ENCODE results near the gene SUMF1.

The SUMF1 gene

GRCh38 chr3:4396542-4396941 lies 70.5 kb downstream of the SUMF1 start:
- H3K23ac ChIP-seq (ENCODE audit: low read length in 2 of 2), result no peak overlapping the region
- no peak overlapping the region for H3K4me2 ChIP-seq (ENCODE audit: low read length, poor library complexity, severe bottlenecking)
- no peak overlapping the region for H3K27ac ChIP-seq (ENCODE audit: low read length, poor library complexity, severe bottlenecking)
- H3K9me3 ChIP-seq (ENCODE audit: control insufficient read depth, low read length), result no peaks in the 10 kb centered on the region
- no peak overlapping the region for H2AFZ ChIP-seq (ENCODE audit: low read depth, low read length)
- H2BK5ac ChIP-seq (ENCODE audit: low read depth, low read length, poor library complexity, severe bottlenecking), result no peak overlapping the region
- no peak overlapping the region for H3K9ac ChIP-seq (ENCODE audit: low read length)
- peaks cover 5% of the 10 kb centered on the region for H3K4me1 ChIP-seq (ENCODE audit: control insufficient read depth, insufficient read depth, low read depth, low read length)
- no peak overlapping the region for H2BK120ac ChIP-seq (ENCODE audit: low read depth, low read length)
- no peak overlapping the region for H3K4me3 ChIP-seq (ENCODE audit: insufficient read depth in 1 of 2, low read depth in 1 of 2, low read length in 2 of 2)
- H3K4ac ChIP-seq (ENCODE audit: low read depth in 1 of 2, low read length in 2 of 2), result no peak overlapping the region
- H3K14ac ChIP-seq (ENCODE audit: low read length in 2 of 2), result no peak overlapping the region
- H3K27me3 ChIP-seq (ENCODE audit: control insufficient read depth in 1 of 2, insufficient read depth in 1 of 2, low read length in 2 of 2), result no peaks in the 10 kb centered on the region
- no CpG with 5 or more reads among the region's 1 CpG for WGBS
- no peak overlapping the region for H2BK12ac ChIP-seq (ENCODE audit: low read length in 2 of 2)
- H2AK5ac ChIP-seq (ENCODE audit: low read length, severe bottlenecking), result no peak overlapping the region
- no peak for DNase-seq
- no peak overlapping the region for H2BK15ac ChIP-seq (ENCODE audit: low read depth, poor library complexity, severe bottlenecking)
- peaks cover 0 to 7% of the 10 kb centered on the region in 2 experiments for H3K36me3 ChIP-seq (ENCODE audit: control insufficient read depth in 1 of 2, insufficient read depth in 2 of 2, low read depth in 1 of 2, low read length in 2 of 2)
- peaks cover 9% of the 10 kb centered on the region for H3K79me1 ChIP-seq (replicated peaks; ENCODE audit: low read length, poor library complexity, severe bottlenecking)
- H3K18ac ChIP-seq (ENCODE audit: low read depth in 1 of 2, low read length in 2 of 2), result no peak overlapping the region
- H4K91ac ChIP-seq (ENCODE audit: low read length), result no peak overlapping the region
- H4K8ac ChIP-seq (ENCODE audit: low read length), result no peak overlapping the region

- Histone ChIP-seq H2AK5ac (ENCODE audit: low read length, severe bottlenecking) (no peak overlapping the region), H3K14ac (ENCODE audit: low read length in 2 of 2) (no peak overlapping the region), H4K8ac (ENCODE audit: low read length) (no peak overlapping the region), H2BK5ac (ENCODE audit: low read depth, low read length, poor library complexity, severe bottlenecking) (no peak overlapping the region), H3K27ac (ENCODE audit: low read length, poor library complexity, severe bottlenecking) (no peak overlapping the region), H3K4me1 (ENCODE audit: control insufficient read depth, insufficient read depth, low read depth, low read length) (peaks cover 3% of the 10 kb centered on the region), H3K36me3 (ENCODE audit: control insufficient read depth in 1 of 2, insufficient read depth in 2 of 2, low read depth in 1 of 2, low read length in 2 of 2) (peaks cover 0 to 7% of the 10 kb centered on the region in 2 experiments), H2BK12ac (ENCODE audit: low read length in 2 of 2) (no peak overlapping the region), H3K23ac (ENCODE audit: low read length in 2 of 2) (no peak overlapping the region), H4K91ac (ENCODE audit: low read length) (no peak overlapping the region), H2BK120ac (ENCODE audit: low read depth, low read length) (no peak overlapping the region), H3K9ac (ENCODE audit: low read length) (no peak overlapping the region), H3K4ac (ENCODE audit: low read depth in 1 of 2, low read length in 2 of 2) (no peak overlapping the region), H3K18ac (ENCODE audit: low read depth in 1 of 2, low read length in 2 of 2) (no peak overlapping the region), H2BK15ac (ENCODE audit: low read depth, poor library complexity, severe bottlenecking) (no peak overlapping the region), H3K27me3 (ENCODE audit: control insufficient read depth in 1 of 2, insufficient read depth in 1 of 2, low read length in 2 of 2) (no peaks in the 10 kb centered on the region), H3K4me2 (ENCODE audit: low read length, poor library complexity, severe bottlenecking) (no peak overlapping the region), H3K9me3 (ENCODE audit: control insufficient read depth, low read length) (no peaks in the 10 kb centered on the region), H2AFZ (ENCODE audit: low read depth, low read length) (no peak overlapping the region), H3K79me1 (replicated peaks; ENCODE audit: low read length, poor library complexity, severe bottlenecking) (peaks cover 9% of the 10 kb centered on the region), H3K4me3 (ENCODE audit: insufficient read depth in 1 of 2, low read depth in 1 of 2, low read length in 2 of 2) (no peak overlapping the region)
- WGBS, result 94% methylated on average over 5 of the region's 5 CpGs
- no peak for DNase-seq
Observed at GRCh38 chr3:4396006-4396405, 71.1 kb downstream of the SUMF1 start.

DNA sequence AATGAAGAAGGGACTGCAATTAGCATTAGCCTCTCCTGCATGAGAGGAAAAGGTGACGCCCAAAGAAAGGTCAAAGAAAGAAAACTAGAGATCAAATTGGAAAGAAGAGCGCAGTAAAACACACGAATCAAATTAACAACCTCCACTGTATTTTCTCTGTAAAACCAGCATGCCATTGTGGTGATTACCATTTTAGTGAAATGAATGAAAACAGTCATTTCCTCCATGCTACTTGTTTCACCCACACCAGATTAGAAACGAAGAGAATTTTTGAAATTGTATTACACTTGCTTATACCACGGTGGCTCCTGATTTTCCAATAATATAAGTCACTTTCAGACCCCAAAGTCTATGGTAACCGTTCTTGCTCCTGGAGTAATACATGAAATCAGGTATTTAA lies 71.6 kb downstream of the SUMF1 start:
- no peak overlapping the region for H2BK120ac ChIP-seq (ENCODE audit: low read depth, low read length)
- H2AFZ ChIP-seq (ENCODE audit: low read depth, low read length), result no peak overlapping the region
- H3K18ac ChIP-seq (ENCODE audit: low read depth in 1 of 2, low read length in 2 of 2), result no peak overlapping the region
- no peak overlapping the region for H3K14ac ChIP-seq (ENCODE audit: low read length in 2 of 2)
- no peak overlapping the region for H2BK15ac ChIP-seq (ENCODE audit: low read depth, poor library complexity, severe bottlenecking)
- H3K4me2 ChIP-seq (ENCODE audit: low read length, poor library complexity, severe bottlenecking), result no peak overlapping the region
- H3K4me1 ChIP-seq (ENCODE audit: control insufficient read depth, insufficient read depth, low read depth, low read length), result peaks cover 3% of the 10 kb centered on the region
- no peak overlapping the region for H4K8ac ChIP-seq (ENCODE audit: low read length)
- WGBS, result 90% methylated on average over 2 of the region's 6 CpGs
- no peak overlapping the region for H3K4ac ChIP-seq (ENCODE audit: low read depth in 1 of 2, low read length in 2 of 2)
- H3K9ac ChIP-seq (ENCODE audit: low read length), result no peak overlapping the region
- H3K23ac ChIP-seq (ENCODE audit: low read length in 2 of 2), result no peak overlapping the region
- peaks cover 0 to 10% of the 10 kb centered on the region in 2 experiments for H3K36me3 ChIP-seq (ENCODE audit: control insufficient read depth in 1 of 2, insufficient read depth in 2 of 2, low read depth in 1 of 2, low read length in 2 of 2)
- no peak overlapping the region for H4K91ac ChIP-seq (ENCODE audit: low read length)
- no peak overlapping the region for H2BK12ac ChIP-seq (ENCODE audit: low read length in 2 of 2)
- no peak for DNase-seq
- H3K27ac ChIP-seq (ENCODE audit: low read length, poor library complexity, severe bottlenecking), result no peak overlapping the region
- peaks cover 4% of the 10 kb centered on the region for H3K9me3 ChIP-seq (ENCODE audit: control insufficient read depth, low read length)
- H2BK5ac ChIP-seq (ENCODE audit: low read depth, low read length, poor library complexity, severe bottlenecking), result no peak overlapping the region
- H3K4me3 ChIP-seq (ENCODE audit: insufficient read depth in 1 of 2, low read depth in 1 of 2, low read length in 2 of 2), result no peak overlapping the region
- H2AK5ac ChIP-seq (ENCODE audit: low read length, severe bottlenecking), result no peak overlapping the region
- H3K27me3 ChIP-seq (ENCODE audit: control insufficient read depth in 1 of 2, insufficient read depth in 1 of 2, low read length in 2 of 2), result no peaks in the 10 kb centered on the region
- peaks cover 9% of the 10 kb centered on the region for H3K79me1 ChIP-seq (replicated peaks; ENCODE audit: low read length, poor library complexity, severe bottlenecking)

DNA sequence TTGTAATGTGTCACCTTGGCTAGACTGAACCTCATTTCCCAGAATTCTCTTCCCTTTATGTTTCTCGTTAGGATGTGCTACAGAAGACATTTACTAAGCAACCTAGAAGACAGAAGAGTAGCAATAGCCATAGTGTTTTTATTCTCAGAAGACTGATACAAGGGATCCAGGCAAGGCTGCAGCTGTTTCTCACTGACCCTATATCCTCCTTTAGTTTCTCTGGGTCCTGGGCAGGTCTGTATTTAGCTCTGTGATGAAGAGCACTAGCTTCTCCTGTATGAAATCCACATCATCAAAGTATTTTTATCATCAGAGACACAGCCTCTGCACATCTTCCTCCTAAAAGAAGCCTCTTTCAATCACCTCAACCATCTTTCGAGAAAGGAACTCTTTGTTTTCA lies 72.5 kb downstream of the SUMF1 start:
- Histone ChIP-seq H3K36me3 (ENCODE audit: control insufficient read depth in 1 of 2, insufficient read depth in 2 of 2, low read depth in 1 of 2, low read length in 2 of 2) (peaks cover 0 to 10% of the 10 kb centered on the region in 2 experiments), H3K9me3 (ENCODE audit: control insufficient read depth, low read length) (peaks cover 5% of the 10 kb centered on the region), H2BK12ac (ENCODE audit: low read length in 2 of 2) (no peak overlapping the region), H4K8ac (ENCODE audit: low read length) (no peak overlapping the region), H3K4me3 (ENCODE audit: insufficient read depth in 1 of 2, low read depth in 1 of 2, low read length in 2 of 2) (no peak overlapping the region), H3K79me1 (replicated peaks; ENCODE audit: low read length, poor library complexity, severe bottlenecking) (peaks cover 7% of the 10 kb centered on the region), H2BK15ac (ENCODE audit: low read depth, poor library complexity, severe bottlenecking) (no peak overlapping the region), H2AFZ (ENCODE audit: low read depth, low read length) (no peak overlapping the region), H3K18ac (ENCODE audit: low read depth in 1 of 2, low read length in 2 of 2) (no peak overlapping the region), H3K4me1 (ENCODE audit: control insufficient read depth, insufficient read depth, low read depth, low read length) (peaks cover 3% of the 10 kb centered on the region), H3K23ac (ENCODE audit: low read length in 2 of 2) (no peak overlapping the region), H3K27me3 (ENCODE audit: control insufficient read depth in 1 of 2, insufficient read depth in 1 of 2, low read length in 2 of 2) (no peaks in the 10 kb centered on the region), H3K14ac (ENCODE audit: low read length in 2 of 2) (no peak overlapping the region), H2BK120ac (ENCODE audit: low read depth, low read length) (no peak overlapping the region), H3K4me2 (ENCODE audit: low read length, poor library complexity, severe bottlenecking) (no peak overlapping the region), H3K9ac (ENCODE audit: low read length) (no peak overlapping the region), H3K4ac (ENCODE audit: low read depth in 1 of 2, low read length in 2 of 2) (no peak overlapping the region), H4K91ac (ENCODE audit: low read length) (no peak overlapping the region), H3K27ac (ENCODE audit: low read length, poor library complexity, severe bottlenecking) (no peak overlapping the region), H2BK5ac (ENCODE audit: low read depth, low read length, poor library complexity, severe bottlenecking) (no peak overlapping the region), H2AK5ac (ENCODE audit: low read length, severe bottlenecking) (no peak overlapping the region)
- 100% methylated on average over 1 of the region's 2 CpGs for whole genome bisulfite sequencing
- no peak for DNase-seq
